ENCODE results near the gene HOXB7. TPM values are rescaled to one million over a fixed set of nuclear protein-coding genes. Genes with fewer than 3 reads are reported as not detected.

The HOXB7 gene
- total and polyA plus RNA-seq, 10 of the 15 experiments (the other 5 are each of a cell fraction or from before 2014, with no cell fraction given) = 2.8 to 7.4 (median 4.2) TPM

GRCh38 chr17:48563385-48563838 lies 47.4 kb downstream of the HOXB7 start:
- TF ChIP-seq PRDM15 (CRISPR knock-in tag; IDR thresholded peaks at IDR 0.05) (no peak), ATF3 (IDR thresholded peaks at IDR 0.05; ENCODE audit: borderline replicate concordance, extremely low read depth, low read depth, low read length) (no peak), CTCF (IDR thresholded peaks at IDR 0.05 in 2 of 3, conservative IDR thresholded peaks at IDR 0.05 in 1 of 3; ENCODE audit: control insufficient read depth in 2 of 3, extremely low read depth in 1 of 3, insufficient read depth in 1 of 3, low read depth in 3 of 3, low read length in 3 of 3) (no peak), ASH2L (IDR thresholded peaks at IDR 0.05; ENCODE audit: borderline replicate concordance, low read depth) (no peak), SPI1 (IDR thresholded peaks at IDR 0.05; ENCODE audit: borderline replicate concordance, insufficient read depth, low read depth, low read length) (no peak), ATF2 (IDR thresholded peaks at IDR 0.05; ENCODE audit: low read length) (no peak), EGR1 (IDR thresholded peaks at IDR 0.05; ENCODE audit: borderline replicate concordance in 1 of 2, low read depth in 2 of 2, low read length in 2 of 2) (no peak), POLR2AphosphoS5 (IDR thresholded peaks at IDR 0.05; ENCODE audit: low read length) (no peak), RELB (IDR thresholded peaks at IDR 0.05; ENCODE audit: low read depth) (no peak), HDGF (IDR thresholded peaks at IDR 0.05) (no peak), NR2C2 (IDR thresholded peaks at IDR 0.05; ENCODE audit: borderline replicate concordance, control insufficient read depth, insufficient read length, low read depth) (no peak), NFYB (IDR thresholded peaks at IDR 0.05; ENCODE audit: insufficient read depth, low read depth, low read length) (no peak)
- H2AFZ ChIP-seq (ENCODE audit: control insufficient read depth, low read depth, low read length) = no peak overlapping the region
- no peaks in the 10 kb centered on the region for H3K79me2 ChIP-seq (ENCODE audit: control insufficient read depth, insufficient read depth, low read length)
- H3K4me1 ChIP-seq (ENCODE audit: control insufficient read depth, insufficient read depth, low read length) = no peaks in the 10 kb centered on the region
- intact Hi-C loops (cut with micrococcal nuclease; ENCODE audit: unreplicated experiment) = no loop called here
- H3K4me2 ChIP-seq (ENCODE audit: control insufficient read depth, insufficient read depth) = no peak overlapping the region
- no peak for FAIRE-seq
- BruUV-seq (replicated peaks) = no TSS peak
- no peaks in the 10 kb centered on the region for H3K9me3 ChIP-seq (replicated peaks; ENCODE audit: control insufficient read depth, insufficient read depth, low read length)
- no peak overlapping the region for H3K27ac ChIP-seq (ENCODE audit: control insufficient read depth, insufficient read depth)
- ChIA-PET SMC1A (ENCODE audit: uncharacterized antibody, unreplicated experiment) (interaction anchor here (1.1 to 3.3 kb wide), 4 partner anchors 11 to 117 kb away, joined by 3 to 11 read pairs (median 4); no protein-coding TSS in a partner anchor), CTCF (interaction anchor here (1.3 kb wide), 1 partner anchor 71 kb away, joined by 4 read pairs; no protein-coding TSS in a partner anchor), RAD21 (ENCODE audit: unreplicated experiment) (no interaction called here), POLR2A (no interaction called here)
- no peaks in the 10 kb centered on the region; a peak in 1 of 4 replicates for H3K36me3 ChIP-seq (ENCODE audit: control insufficient read depth in 2 of 2, insufficient read depth in 2 of 2, low read length in 1 of 2)
- in situ Hi-C loops (cut with MboI) = no loop called here
- H4K20me1 ChIP-seq (ENCODE audit: control insufficient read depth, insufficient read depth) = no peaks in the 10 kb centered on the region
- H3K4me3 ChIP-seq = no peak overlapping the region
- H3K27me3 ChIP-seq (replicated peaks in 1 of 2; ENCODE audit: control insufficient read depth in 2 of 2, insufficient read depth in 2 of 2, low read length in 1 of 2) = no peaks in the 10 kb centered on the region
- H3K9ac ChIP-seq (ENCODE audit: control insufficient read depth, insufficient read depth, low read length) = no peak overlapping the region
- no peak for DNase-seq (ENCODE audit: low read depth, low spot score)
- 64% methylated on average over 6 of the region's 6 CpGs for WGBS (ENCODE audit: insufficient coverage, insufficient replicate concordance, low lambda C conversion rate, missing lambda C conversion rate)
- no peak for ATAC-seq

Data from GM12878 (cell line).